ENCODE results near the gene XYLT1. TPM values are rescaled to one million over a fixed set of nuclear protein-coding genes. Genes with fewer than 3 reads are reported as not detected.

The XYLT1 gene
- total RNA-seq, 1 experiment from 2014 or later: 14.5 TPM

DNA sequence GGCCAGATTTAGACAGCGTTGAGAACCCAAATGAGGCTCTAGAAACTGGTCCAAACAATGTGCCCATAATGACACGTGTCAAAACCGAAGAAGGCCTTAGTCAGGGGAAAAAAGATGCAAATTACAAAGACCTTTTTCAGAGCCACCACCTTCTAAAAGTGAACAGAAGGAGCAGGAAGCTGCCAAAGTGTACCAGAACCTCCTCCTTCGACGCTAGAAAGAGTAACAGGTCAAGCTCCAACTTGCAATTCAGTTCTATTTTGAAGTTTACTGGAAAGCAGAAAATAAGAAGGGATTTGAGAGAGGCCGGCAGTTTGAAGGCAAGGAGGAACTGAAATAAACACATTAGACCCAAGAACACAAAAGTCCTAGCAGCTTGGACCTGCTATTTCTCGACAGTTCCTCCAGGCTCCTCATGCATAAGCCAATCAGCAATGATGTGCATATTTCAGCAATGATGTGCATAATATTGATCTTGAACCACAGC is 61.8 kb downstream of the XYLT1 start:
- H3K79me1 ChIP-seq (ENCODE audit: insufficient read depth, low read depth, low read length, poor library complexity, severe bottlenecking): no peaks in the 10 kb centered on the region
- H3K56ac ChIP-seq (ENCODE audit: insufficient read length, low read depth, low read length): no peak overlapping the region
- no peak overlapping the region for H3K4ac ChIP-seq (ENCODE audit: low read depth, low read length)
- Mint-ChIP-seq H3K4me3 (no peak overlapping the region), H3K27me3 (ENCODE audit: low read depth) (no peaks in the 10 kb centered on the region), H3K27ac (peak overlapping the region in 2 of 3 experiments; percentile 54 to 63; a peak in 3 of 7 replicates), H3K36me3 (ENCODE audit: insufficient read depth in 1 of 3, low read depth in 3 of 3) (peaks cover 3 to 18% (median 6%) of the 10 kb centered on the region in 3 experiments; a peak in 6 of 7 replicates), H3K9me3 (peaks cover 2 to 4% of the 10 kb centered on the region in 2 experiments; a peak in 3 of 5 replicates), H3K4me1 (peaks cover 30 to 46% of the 10 kb centered on the region in 2 experiments)
- H3T11ph ChIP-seq (ENCODE audit: low read length): no peak overlapping the region
- no peak overlapping the region for H2BK20ac ChIP-seq (ENCODE audit: low read depth, low read length, poor library complexity, severe bottlenecking)
- H3K4me1 ChIP-seq (ENCODE audit: insufficient read depth, low read length): no peaks in the 10 kb centered on the region; the same call in 1 of the 2 replicates
- no peak overlapping the region for H3K23ac ChIP-seq (ENCODE audit: insufficient read length, low read depth, low read length)
- H3K4me2 ChIP-seq (ENCODE audit: insufficient read depth, insufficient read length, low read length): no peak overlapping the region
- H3K23me2 ChIP-seq (ENCODE audit: insufficient read length, low read depth, low read length, poor library complexity, severe bottlenecking): no peaks in the 10 kb centered on the region
- H4K5ac ChIP-seq (ENCODE audit: insufficient read length, low read depth, low read length): no peak overlapping the region
- H4K20me1 ChIP-seq (ENCODE audit: control insufficient read depth, insufficient read depth, insufficient read length): no peaks in the 10 kb centered on the region
- no peak overlapping the region for H2BK5ac ChIP-seq (ENCODE audit: insufficient read length, low read length)
- no peak overlapping the region for H2BK12ac ChIP-seq (ENCODE audit: insufficient read length, low read depth, low read length)
- no peak overlapping the region for H2AK5ac ChIP-seq (ENCODE audit: insufficient read length, low read length)
- no peak overlapping the region for H3K9ac ChIP-seq (ENCODE audit: extremely low read depth, insufficient read length, low read length)
- no peak overlapping the region for H2BK120ac ChIP-seq (ENCODE audit: low read depth, low read length, poor library complexity, severe bottlenecking)
- H4K8ac ChIP-seq (replicated peaks; ENCODE audit: insufficient read length, low read depth, low read length): no peak overlapping the region
- no peak overlapping the region for H2BK15ac ChIP-seq (ENCODE audit: low read depth, low read length)
- H3K27me3 ChIP-seq (ENCODE audit: insufficient read depth, low read length): no peaks in the 10 kb centered on the region
- H4K91ac ChIP-seq (ENCODE audit: insufficient read length, low read depth, low read length): no peak overlapping the region
- no peak for DNase-seq
- peaks cover 2% of the 10 kb centered on the region; the same call in 1 of the 2 replicates for H3K79me2 ChIP-seq (ENCODE audit: insufficient read depth, low read length)
- TF ChIP-seq, protein P1, sequence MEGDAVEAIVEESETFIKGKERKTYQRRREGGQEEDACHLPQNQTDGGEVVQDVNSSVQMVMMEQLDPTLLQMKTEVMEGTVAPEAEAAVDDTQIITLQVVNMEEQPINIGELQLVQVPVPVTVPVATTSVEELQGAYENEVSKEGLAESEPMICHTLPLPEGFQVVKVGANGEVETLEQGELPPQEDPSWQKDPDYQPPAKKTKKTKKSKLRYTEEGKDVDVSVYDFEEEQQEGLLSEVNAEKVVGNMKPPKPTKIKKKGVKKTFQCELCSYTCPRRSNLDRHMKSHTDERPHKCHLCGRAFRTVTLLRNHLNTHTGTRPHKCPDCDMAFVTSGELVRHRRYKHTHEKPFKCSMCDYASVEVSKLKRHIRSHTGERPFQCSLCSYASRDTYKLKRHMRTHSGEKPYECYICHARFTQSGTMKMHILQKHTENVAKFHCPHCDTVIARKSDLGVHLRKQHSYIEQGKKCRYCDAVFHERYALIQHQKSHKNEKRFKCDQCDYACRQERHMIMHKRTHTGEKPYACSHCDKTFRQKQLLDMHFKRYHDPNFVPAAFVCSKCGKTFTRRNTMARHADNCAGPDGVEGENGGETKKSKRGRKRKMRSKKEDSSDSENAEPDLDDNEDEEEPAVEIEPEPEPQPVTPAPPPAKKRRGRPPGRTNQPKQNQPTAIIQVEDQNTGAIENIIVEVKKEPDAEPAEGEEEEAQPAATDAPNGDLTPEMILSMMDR (conservative IDR thresholded peaks at IDR 0.05): no peak
- H2AFZ ChIP-seq (ENCODE audit: low read length): no peak overlapping the region
- no peak overlapping the region for H3K27ac ChIP-seq (ENCODE audit: insufficient read length, low read depth, low read length)
- whole genome bisulfite sequencing (ENCODE audit: extremely low coverage, insufficient read length, low lambda C conversion rate): no CpG with 5 or more reads among the region's 7 CpGs
- no peak overlapping the region for H3K18ac ChIP-seq (ENCODE audit: insufficient read length, low read depth, low read length)
- no peak overlapping the region for H3K14ac ChIP-seq (ENCODE audit: insufficient read depth, low read length)
- H3K9me3 ChIP-seq (ENCODE audit: control insufficient read depth, low read depth, low read length): no peaks in the 10 kb centered on the region

Measured in H9 (cell line).